ENCODE data around the gene USH1G.
A peak's percentile ranks its signal among the peaks of the same experiment; 100 is the strongest.

DNA sequence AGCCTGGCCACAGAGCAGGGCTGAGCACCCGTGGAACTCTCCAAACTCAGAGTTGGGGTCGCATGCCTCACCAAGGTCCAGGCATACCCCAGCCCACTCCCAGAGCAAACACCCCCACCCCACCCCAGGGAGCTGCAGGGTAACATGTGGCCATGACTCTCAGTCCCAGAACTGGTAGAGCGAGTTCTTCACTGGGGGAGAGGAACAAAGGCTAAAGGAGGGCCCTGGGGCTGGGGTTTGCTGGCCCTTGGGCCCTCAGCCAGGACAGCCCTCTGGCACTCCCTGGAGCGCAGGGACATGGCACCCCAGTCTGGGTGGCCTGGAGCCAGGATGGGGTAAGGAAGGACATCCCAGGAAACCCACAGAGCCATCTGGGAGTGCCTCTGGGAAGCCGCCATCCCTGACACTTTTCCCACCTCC lies 45.3 kb upstream of the USH1G start:
- peak in 1 of 3 donors; percentile 6 for TF ChIP-seq POLR2AphosphoS5 (IDR thresholded peaks at IDR 0.05)
- TF ChIP-seq, protein P1, sequence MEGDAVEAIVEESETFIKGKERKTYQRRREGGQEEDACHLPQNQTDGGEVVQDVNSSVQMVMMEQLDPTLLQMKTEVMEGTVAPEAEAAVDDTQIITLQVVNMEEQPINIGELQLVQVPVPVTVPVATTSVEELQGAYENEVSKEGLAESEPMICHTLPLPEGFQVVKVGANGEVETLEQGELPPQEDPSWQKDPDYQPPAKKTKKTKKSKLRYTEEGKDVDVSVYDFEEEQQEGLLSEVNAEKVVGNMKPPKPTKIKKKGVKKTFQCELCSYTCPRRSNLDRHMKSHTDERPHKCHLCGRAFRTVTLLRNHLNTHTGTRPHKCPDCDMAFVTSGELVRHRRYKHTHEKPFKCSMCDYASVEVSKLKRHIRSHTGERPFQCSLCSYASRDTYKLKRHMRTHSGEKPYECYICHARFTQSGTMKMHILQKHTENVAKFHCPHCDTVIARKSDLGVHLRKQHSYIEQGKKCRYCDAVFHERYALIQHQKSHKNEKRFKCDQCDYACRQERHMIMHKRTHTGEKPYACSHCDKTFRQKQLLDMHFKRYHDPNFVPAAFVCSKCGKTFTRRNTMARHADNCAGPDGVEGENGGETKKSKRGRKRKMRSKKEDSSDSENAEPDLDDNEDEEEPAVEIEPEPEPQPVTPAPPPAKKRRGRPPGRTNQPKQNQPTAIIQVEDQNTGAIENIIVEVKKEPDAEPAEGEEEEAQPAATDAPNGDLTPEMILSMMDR (IDR thresholded peaks at IDR 0.05), result no peak

Data from transverse colon (tissue), 4 donors.